Endodermal cell (in vitro differentiated cells): ENCODE results near the gene IFNGR2. TPM values are rescaled to one million over a fixed set of nuclear protein-coding genes. Genes with fewer than 3 reads are reported as not detected.

Experiments
- DNase-seq: peaks from one replicate; pipeline ENCODE4 v3.0.0-alpha.2; 2017
- H3K27ac ChIP-seq: 2 replicates; pipeline ENCODE4 v1.5.1; 2013; ENCODE audit warnings: mild to moderate bottlenecking, low read depth, low read length, moderate library complexity
- H3K27me3 ChIP-seq: 2 replicates; pipeline ENCODE4 v1.6.1; 2013; ENCODE audit warnings: mild to moderate bottlenecking, low read length, moderate library complexity; ENCODE audit not compliant: insufficient read depth, control insufficient read depth, poor library complexity, severe bottlenecking
- H3K36me3 ChIP-seq: 2 replicates; pipeline ENCODE4 v1.7.0; 2013; ENCODE audit warnings: mild to moderate bottlenecking, low read length, moderate library complexity; ENCODE audit not compliant: control insufficient read depth, insufficient read depth
- H3K4me1 ChIP-seq: one replicate; pipeline ENCODE4 v1.7.0; 2013; ENCODE audit warnings: low read length; ENCODE audit not compliant: control insufficient read depth, insufficient read depth
- H3K4me3 ChIP-seq: 2 replicates; pipeline ENCODE4 v1.5.1; 2013; ENCODE audit warnings: mild to moderate bottlenecking, low read length, moderate library complexity
- H3K9ac ChIP-seq: 2 replicates; pipeline ENCODE4 v1.6.1; 2013; ENCODE audit warnings: mild to moderate bottlenecking, low read length, moderate library complexity; ENCODE audit not compliant: poor library complexity, severe bottlenecking; ENCODE audit errors: extremely low read depth
- H3K9me3 ChIP-seq: 2 replicates; pipeline ENCODE4 v1.6.1; 2013; ENCODE audit warnings: mild to moderate bottlenecking, low read length, moderate library complexity; ENCODE audit not compliant: control insufficient read depth
- H3K27ac Mint-ChIP-seq: 2 replicates; pipeline ENCODE4 v1.8.0; 2020; ENCODE audit warnings: mixed read lengths
- H3K27me3 Mint-ChIP-seq: 2 replicates; pipeline ENCODE4 v1.8.0; 2021; ENCODE audit warnings: mild to moderate bottlenecking, mixed read lengths; ENCODE audit not compliant: insufficient read depth
- H3K36me3 Mint-ChIP-seq: 2 replicates; pipeline ENCODE4 v1.8.0; 2020; ENCODE audit warnings: low read depth, mixed read lengths
- H3K4me1 Mint-ChIP-seq: 2 replicates; pipeline ENCODE4 v1.8.0; 2020; ENCODE audit warnings: mixed read lengths
- H3K4me3 Mint-ChIP-seq: 2 replicates; pipeline ENCODE4 v1.8.0; 2020; ENCODE audit warnings: mild to moderate bottlenecking, moderate library complexity, mixed read lengths
- H3K9me3 Mint-ChIP-seq: 2 replicates; pipeline ENCODE4 v1.8.0; 2020; ENCODE audit warnings: mild to moderate bottlenecking, mixed read lengths
- CTCF ChIP-seq: fragments of 200-600 bp; sonication (generic); conservative IDR thresholded peaks from 2 replicates; pipeline ENCODE4 v1.5.0; 2021; ENCODE audit warnings: antibody characterized with exemption, mild to moderate bottlenecking
- WGBS, 2 experiments: methylation state at CpG; one replicate each; pipeline versions ENCODE4 v1.1.5 to v1.1.7; 2013; ENCODE audit warnings: missing lambda C conversion rate in 2 of 2, mixed read lengths in 1 of 2; ENCODE audit not compliant: insufficient coverage in 1 of 2, insufficient read length in 1 of 2; 5-methylcytosine and 5-hydroxymethylcytosine counted together
- total RNA-seq, 2 donors: library from RNA; stranded (reverse); fragmentation: NEBNext Ultra II Directional in 1 of 2; extraction: Animal tissue kit (Norgen Biotek cat#: 25700) in 1 of 2; gene quantifications; 2 replicates in 1 of 2; 3 replicates in 1 of 2; pipeline ENCODE4 v1.2.1, GENCODE V29; 2021

Gene IFNGR2
- total RNA-seq, 2 donors from 2014 or later = 41.9 to 55.1 TPM

GRCh38 chr21:33395891-33396331 lies 7.3 kb upstream of the IFNGR2 start:
- H3K4me3 ChIP-seq = no peak overlapping the region
- H3K27ac ChIP-seq = no peak overlapping the region
- Mint-ChIP-seq H3K27ac (no peak overlapping the region), H3K36me3 (no peaks in the 10 kb centered on the region), H3K4me1 (peaks cover 4% of the 10 kb centered on the region), H3K4me3 (no peak overlapping the region), H3K9me3 (no peaks in the 10 kb centered on the region), H3K27me3 (peaks cover under 1% of the 10 kb centered on the region)
- H3K9me3 ChIP-seq = no peaks in the 10 kb centered on the region
- H3K4me1 ChIP-seq = no peaks in the 10 kb centered on the region
- H3K27me3 ChIP-seq = no peaks in the 10 kb centered on the region
- TF ChIP-seq CTCF = no peak
- 82 to 92% methylated on average over 5 to 6 of the region's 6 CpGs for WGBS, 2 experiments
- DNase-seq = no peak
- H3K9ac ChIP-seq = no peak overlapping the region
- H3K36me3 ChIP-seq = no peaks in the 10 kb centered on the region

GRCh38 chr21:33396436-33396835 lies 6.8 kb upstream of the IFNGR2 start:
- H3K27ac Mint-ChIP-seq = no peak overlapping the region
- Histone ChIP-seq H3K9ac (no peak overlapping the region), H3K27me3 (no peaks in the 10 kb centered on the region), H3K4me1 (no peaks in the 10 kb centered on the region), H3K9me3 (no peaks in the 10 kb centered on the region), H3K36me3 (no peaks in the 10 kb centered on the region), H3K4me3 (no peak overlapping the region), H3K27ac (no peak overlapping the region)
- H3K9me3 Mint-ChIP-seq = no peaks in the 10 kb centered on the region
- TF ChIP-seq CTCF = no peak
- 91 to 100% methylated on average over 6 of the region's 6 CpGs for WGBS, 2 experiments
- H3K4me3 Mint-ChIP-seq = no peak overlapping the region
- no peaks in the 10 kb centered on the region for H3K36me3 Mint-ChIP-seq
- H3K4me1 Mint-ChIP-seq = peaks cover 4% of the 10 kb centered on the region
- H3K27me3 Mint-ChIP-seq = peaks cover 2% of the 10 kb centered on the region
- no peak for DNase-seq

- no peaks in the 10 kb centered on the region for H3K36me3 Mint-ChIP-seq
- H3K27me3 ChIP-seq = no peaks in the 10 kb centered on the region
- peaks cover 4% of the 10 kb centered on the region for H3K4me1 Mint-ChIP-seq
- no peaks in the 10 kb centered on the region for H3K9me3 Mint-ChIP-seq
- DNase-seq = no peak
- no peak overlapping the region for H3K4me3 ChIP-seq
- no peak overlapping the region for H3K9ac ChIP-seq
- H3K4me1 ChIP-seq = no peaks in the 10 kb centered on the region
- H3K27ac Mint-ChIP-seq = no peak overlapping the region
- H3K9me3 ChIP-seq = no peaks in the 10 kb centered on the region
- no peaks in the 10 kb centered on the region for H3K36me3 ChIP-seq
- H3K27me3 Mint-ChIP-seq = peaks cover 2% of the 10 kb centered on the region
- no peak for TF ChIP-seq CTCF
- H3K27ac ChIP-seq = no peak overlapping the region
- WGBS, 2 experiments = 91 to 93% methylated on average over 2 to 5 of the region's 5 CpGs
- no peak overlapping the region for H3K4me3 Mint-ChIP-seq
Measured at GRCh38 chr21:33396951-33397350, 6.3 kb upstream of the IFNGR2 start.
